HUES64 (cell line): Measurements from ENCODE around the gene LPIN3.

Experiments used
- H3K27ac ChIP-seq: 2 replicates; pipeline ENCODE4 v1.7.0; 2013; ENCODE audit warnings: low read depth, low read length, inconsistent platforms
- H3K27me3 ChIP-seq: 2 replicates; pipeline ENCODE4 v1.6.1; 2013; ENCODE audit warnings: mild to moderate bottlenecking, low read length; ENCODE audit not compliant: insufficient read depth
- H3K36me3 ChIP-seq: 2 replicates; pipeline ENCODE4 v1.6.1; 2013; ENCODE audit warnings: mild to moderate bottlenecking, low read length; ENCODE audit not compliant: insufficient read depth
- H3K4me1 ChIP-seq: 2 replicates; pipeline ENCODE4 v1.6.1; 2013; ENCODE audit warnings: mild to moderate bottlenecking, low read length, moderate library complexity; ENCODE audit not compliant: insufficient read depth
- H3K4me3 ChIP-seq: 2 replicates; pipeline ENCODE4 v1.5.1; 2013; ENCODE audit warnings: mild to moderate bottlenecking, low read length, moderate library complexity
- H3K9ac ChIP-seq: 2 replicates; pipeline ENCODE4 v1.6.1; 2013; ENCODE audit warnings: mild to moderate bottlenecking, low read depth, low read length
- H3K9me3 ChIP-seq: 2 replicates; pipeline ENCODE4 v1.6.1; 2013; ENCODE audit warnings: low read depth, low read length; ENCODE audit not compliant: insufficient read depth
- WGBS: fragments of 150-250, 120-280 bp; methylation state at CpG from one replicate; pipeline ENCODE4 v1.1.7; 2013; ENCODE audit warnings: missing lambda C conversion rate; 5-methylcytosine and 5-hydroxymethylcytosine counted together

Gene LPIN3

GRCh38 chr20:41386502-41387427 lies 46.1 kb downstream of the LPIN3 start:
- Histone ChIP-seq H3K27ac (no peak overlapping the region), H3K27me3 (no peaks in the 10 kb centered on the region), H3K4me3 (no peak overlapping the region), H3K9me3 (no peaks in the 10 kb centered on the region), H3K4me1 (0 out of 2 replicates have a peak, but pooled peaks cover 3% of the 10 kb centered on the region), H3K36me3 (no peaks in the 10 kb centered on the region), H3K9ac (no peak overlapping the region)
- 87% methylated on average over 14 of the region's 14 CpGs for WGBS

- no peaks in the 10 kb centered on the region for H3K9me3 ChIP-seq
- no peaks in the 10 kb centered on the region for H3K36me3 ChIP-seq
- H3K27ac ChIP-seq = no peak overlapping the region
- H3K4me3 ChIP-seq = no peak overlapping the region
- H3K4me1 ChIP-seq = 0 out of 2 replicates have a peak, but pooled peaks cover 3% of the 10 kb centered on the region
- H3K27me3 ChIP-seq = no peaks in the 10 kb centered on the region
- H3K9ac ChIP-seq = no peak overlapping the region
- WGBS = 38% methylated on average over 9 of the region's 9 CpGs
These were observed 46.8 kb downstream of the LPIN3 start for GRCh38 chr20:41387444-41387851.

DNA sequence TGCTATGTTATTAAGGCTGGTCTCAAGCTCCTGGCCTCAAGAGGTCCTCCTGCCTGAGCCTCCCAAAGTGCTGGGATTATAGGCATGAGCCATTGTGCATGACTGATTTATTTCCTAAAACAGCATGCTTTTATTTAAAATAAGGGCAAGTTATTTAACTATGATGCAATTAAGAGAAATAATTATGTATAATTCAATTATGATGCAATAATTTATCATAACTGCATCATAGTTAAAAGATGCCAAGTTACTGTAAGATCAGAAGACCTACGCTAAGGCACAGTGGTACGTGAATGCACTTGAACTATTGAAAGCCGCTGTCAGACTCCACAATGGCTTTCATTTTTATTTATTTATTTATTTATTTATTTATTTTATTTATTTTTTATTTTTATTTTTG lies 50.3 kb downstream of the LPIN3 start:
- Histone ChIP-seq H3K9ac (no peak overlapping the region), H3K36me3 (no peaks in the 10 kb centered on the region), H3K27me3 (no peaks in the 10 kb centered on the region), H3K9me3 (no peaks in the 10 kb centered on the region), H3K27ac (no peak overlapping the region), H3K4me3 (no peak overlapping the region), H3K4me1 (peaks cover 12% of the 10 kb centered on the region)
- 100% methylated on average over 2 of the region's 3 CpGs for WGBS

GRCh38 chr20:41391587-41392001 lies 51.0 kb downstream of the LPIN3 start:
- Histone ChIP-seq H3K4me3 (no peak overlapping the region), H3K9me3 (no peaks in the 10 kb centered on the region), H3K9ac (no peak overlapping the region), H3K36me3 (no peaks in the 10 kb centered on the region), H3K27ac (no peak overlapping the region), H3K4me1 (peaks cover 19% of the 10 kb centered on the region), H3K27me3 (no peaks in the 10 kb centered on the region)
- 81% methylated on average over 10 of the region's 10 CpGs for WGBS

- Histone ChIP-seq H3K9ac (no peak overlapping the region), H3K27me3 (no peaks in the 10 kb centered on the region), H3K4me3 (no peak overlapping the region), H3K4me1 (peaks cover 19% of the 10 kb centered on the region), H3K9me3 (no peaks in the 10 kb centered on the region), H3K36me3 (no peaks in the 10 kb centered on the region), H3K27ac (no peak overlapping the region)
- WGBS = 92% methylated on average over 1 of the region's 1 CpG
These were observed 51.7 kb downstream of the LPIN3 start for GRCh38 chr20:41392295-41392694.

- no peak overlapping the region for H3K9ac ChIP-seq
- H3K9me3 ChIP-seq = no peaks in the 10 kb centered on the region
- WGBS = 84% methylated on average over 12 of the region's 12 CpGs
- no peaks in the 10 kb centered on the region for H3K36me3 ChIP-seq
- H3K4me3 ChIP-seq = no peak overlapping the region
- peaks cover 16% of the 10 kb centered on the region for H3K4me1 ChIP-seq
- no peak overlapping the region for H3K27ac ChIP-seq
- no peaks in the 10 kb centered on the region for H3K27me3 ChIP-seq
These were observed 52.5 kb downstream of the LPIN3 start for GRCh38 chr20:41392871-41393704.

DNA sequence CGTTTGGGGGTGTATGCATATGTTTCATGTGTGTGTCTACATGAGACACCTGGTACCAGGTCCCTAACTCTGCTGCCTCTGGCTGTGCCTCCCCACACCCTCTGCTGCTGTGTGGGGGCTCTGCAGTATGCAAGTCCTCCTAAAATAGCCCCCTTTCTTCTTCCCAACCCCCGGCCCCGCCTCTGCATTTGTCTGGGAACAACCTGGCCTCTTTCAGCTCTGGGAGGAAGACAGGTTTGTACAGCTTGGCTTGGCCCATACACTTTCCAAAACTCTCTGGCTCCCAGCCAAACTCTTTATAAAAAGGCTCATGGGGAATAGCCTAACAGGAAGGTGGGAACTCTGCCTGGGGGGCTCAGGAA lies 53.1 kb downstream of the LPIN3 start:
- H3K36me3 ChIP-seq = no peaks in the 10 kb centered on the region
- H3K4me3 ChIP-seq = no peak overlapping the region
- no peaks in the 10 kb centered on the region for H3K27me3 ChIP-seq
- 88% methylated on average over 3 of the region's 3 CpGs for WGBS
- H3K9me3 ChIP-seq = no peaks in the 10 kb centered on the region
- H3K9ac ChIP-seq = no peak overlapping the region
- peaks cover 16% of the 10 kb centered on the region for H3K4me1 ChIP-seq
- H3K27ac ChIP-seq = no peak overlapping the region

DNA sequence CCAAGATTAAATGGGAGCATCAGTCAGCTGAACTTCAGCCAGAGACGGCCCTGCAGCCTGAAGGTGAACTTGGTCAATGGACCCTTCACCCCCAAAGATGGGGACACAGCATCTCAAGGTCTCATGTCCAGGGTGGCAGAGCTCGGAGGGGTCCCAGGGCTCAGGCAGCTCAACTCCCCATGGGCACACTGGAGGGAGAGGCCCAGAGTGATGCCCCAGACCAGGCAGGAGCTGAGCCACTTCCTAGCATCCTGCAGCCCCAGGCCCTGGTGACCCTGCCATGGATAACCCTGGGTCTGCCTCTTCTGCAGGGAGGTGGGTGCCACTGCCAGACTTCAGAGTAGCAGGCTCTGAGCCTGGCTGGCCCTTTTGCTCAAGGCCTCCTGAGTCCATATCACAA lies 53.5 kb downstream of the LPIN3 start:
- Histone ChIP-seq H3K4me3 (no peak overlapping the region), H3K9me3 (no peaks in the 10 kb centered on the region), H3K36me3 (no peaks in the 10 kb centered on the region), H3K27ac (no peak overlapping the region), H3K9ac (no peak overlapping the region), H3K4me1 (peaks cover 16% of the 10 kb centered on the region), H3K27me3 (no peaks in the 10 kb centered on the region)
- 92% methylated on average over 2 of the region's 2 CpGs for WGBS

DNA sequence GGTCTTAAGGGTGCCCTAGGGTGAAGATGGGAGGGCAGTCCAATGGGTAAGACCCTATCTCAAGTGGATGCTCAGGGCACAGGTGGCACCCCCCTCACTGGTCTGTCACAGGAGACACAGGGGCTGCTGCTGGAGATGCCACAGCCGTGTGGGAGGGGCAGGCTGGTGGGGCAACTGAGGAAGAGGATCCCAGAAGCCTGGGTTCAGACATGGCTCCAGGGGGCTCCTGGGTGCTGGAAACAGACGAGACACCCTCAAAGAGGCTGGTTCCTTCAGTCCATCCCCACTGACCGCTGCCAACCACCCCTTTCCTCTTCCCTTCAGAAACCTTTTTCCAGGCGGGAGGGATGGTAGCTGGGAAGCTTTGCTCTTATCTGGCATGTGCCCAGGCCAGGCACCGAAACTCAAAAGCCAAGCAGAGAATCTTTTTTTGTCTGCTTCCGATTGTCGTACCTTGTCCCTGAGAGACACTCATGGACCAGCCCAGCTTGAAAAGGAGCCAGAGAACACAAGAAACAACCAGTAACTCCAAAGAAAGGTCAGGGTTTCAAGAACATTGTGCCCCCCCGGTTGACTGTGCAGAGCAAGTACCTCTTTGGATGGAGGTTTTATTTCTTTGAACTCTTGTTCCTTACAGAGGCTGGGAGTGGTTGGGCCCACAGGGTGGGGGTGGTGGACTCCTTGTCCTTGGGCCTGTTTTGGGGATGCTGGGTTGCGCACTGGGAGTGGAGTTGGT lies 54.5 kb downstream of the LPIN3 start:
- Histone ChIP-seq H3K36me3 (no peaks in the 10 kb centered on the region), H3K9me3 (no peaks in the 10 kb centered on the region), H3K27me3 (no peaks in the 10 kb centered on the region), H3K27ac (no peak overlapping the region), H3K9ac (no peak overlapping the region), H3K4me1 (peaks cover 16% of the 10 kb centered on the region), H3K4me3 (no peak overlapping the region)
- WGBS = 92% methylated on average over 9 of the region's 9 CpGs

DNA sequence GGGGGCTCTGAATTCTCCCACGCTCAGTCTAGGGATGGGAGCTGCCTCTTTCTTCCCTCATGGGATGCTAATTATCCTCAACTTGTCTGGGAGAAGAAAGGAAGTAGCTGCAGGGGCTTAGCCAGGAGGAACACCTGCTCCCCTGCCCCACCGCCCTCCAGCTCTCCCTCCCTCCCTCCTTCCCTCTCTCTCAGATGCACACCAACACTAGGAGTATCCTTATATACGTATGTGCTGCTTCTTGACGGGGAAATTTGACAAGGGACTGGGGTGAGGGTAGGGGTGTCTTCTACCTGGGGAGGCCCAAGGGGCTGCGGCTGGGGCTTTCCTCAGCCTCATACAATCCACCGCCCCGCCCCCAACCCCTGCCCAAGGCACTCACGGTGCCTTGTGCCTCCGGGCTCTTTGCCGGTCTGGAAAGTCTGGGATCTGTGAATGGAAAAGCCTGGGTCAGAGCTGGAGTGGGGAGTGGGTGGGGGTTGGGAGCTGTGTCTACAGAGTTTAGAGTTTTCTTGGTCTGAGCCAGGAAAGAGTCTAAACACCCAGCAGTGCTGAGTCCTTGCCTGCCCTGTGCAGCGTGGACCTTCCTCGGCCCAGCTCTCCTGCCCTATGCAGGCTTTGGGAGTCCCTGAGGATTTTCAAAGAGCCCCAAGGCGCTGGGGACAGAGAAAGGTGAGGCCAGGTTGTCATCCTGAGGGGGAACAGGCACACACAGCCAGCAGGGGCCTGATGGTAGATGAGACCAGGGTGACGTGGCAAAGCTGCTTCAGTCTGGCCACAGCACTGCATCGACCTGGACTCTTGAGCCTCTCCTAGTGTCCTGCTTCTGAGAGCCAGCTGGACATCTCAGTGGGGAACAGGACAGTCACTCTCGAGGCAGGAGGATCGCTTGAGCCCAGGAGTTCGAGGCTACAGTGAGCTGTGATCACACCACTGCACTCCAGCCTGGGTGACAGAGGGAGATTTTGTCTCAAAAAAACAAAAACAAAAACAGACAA lies 55.3 kb downstream of the LPIN3 start:
- peaks cover 16% of the 10 kb centered on the region for H3K4me1 ChIP-seq
- H3K36me3 ChIP-seq = no peaks in the 10 kb centered on the region
- H3K9me3 ChIP-seq = no peaks in the 10 kb centered on the region
- peak overlapping the region; percentile 54 for H3K9ac ChIP-seq
- H3K4me3 ChIP-seq = no peak overlapping the region
- H3K27me3 ChIP-seq = no peaks in the 10 kb centered on the region
- 56% methylated on average over 14 of the region's 18 CpGs for WGBS
- H3K27ac ChIP-seq = peak overlapping the region; percentile 49; the same call in 1 of the 2 replicates
